OCI-LY1 (cell line): ENCODE results near the gene SH3BP5.

Source experiments
- EZH2 ChIP-seq: fragments of 200-600 bp; sonication (generic), shearing (Covaris generic); IDR thresholded peaks from 2 replicates; pipeline ENCODE4 v1.8.0; 2017; ENCODE audit warnings: borderline replicate concordance, mixed run types, mild to moderate bottlenecking, antibody characterized with exemption, low read length, moderate library complexity, mixed read lengths
- TF ChIP-seq, protein P1 (sequence below): fragments of 200-600 bp; sonication (generic), shearing (Covaris generic); IDR thresholded peaks from 2 replicates; pipeline ENCODE4 v1.5.1; 2017; ENCODE audit warnings: mild to moderate bottlenecking, antibody characterized with exemption, low read length, moderate library complexity, mixed read lengths

GRCh38 chr3:15350141-15350540, 17.8 kb upstream of the SH3BP5 start:
- TF ChIP-seq, protein P1, sequence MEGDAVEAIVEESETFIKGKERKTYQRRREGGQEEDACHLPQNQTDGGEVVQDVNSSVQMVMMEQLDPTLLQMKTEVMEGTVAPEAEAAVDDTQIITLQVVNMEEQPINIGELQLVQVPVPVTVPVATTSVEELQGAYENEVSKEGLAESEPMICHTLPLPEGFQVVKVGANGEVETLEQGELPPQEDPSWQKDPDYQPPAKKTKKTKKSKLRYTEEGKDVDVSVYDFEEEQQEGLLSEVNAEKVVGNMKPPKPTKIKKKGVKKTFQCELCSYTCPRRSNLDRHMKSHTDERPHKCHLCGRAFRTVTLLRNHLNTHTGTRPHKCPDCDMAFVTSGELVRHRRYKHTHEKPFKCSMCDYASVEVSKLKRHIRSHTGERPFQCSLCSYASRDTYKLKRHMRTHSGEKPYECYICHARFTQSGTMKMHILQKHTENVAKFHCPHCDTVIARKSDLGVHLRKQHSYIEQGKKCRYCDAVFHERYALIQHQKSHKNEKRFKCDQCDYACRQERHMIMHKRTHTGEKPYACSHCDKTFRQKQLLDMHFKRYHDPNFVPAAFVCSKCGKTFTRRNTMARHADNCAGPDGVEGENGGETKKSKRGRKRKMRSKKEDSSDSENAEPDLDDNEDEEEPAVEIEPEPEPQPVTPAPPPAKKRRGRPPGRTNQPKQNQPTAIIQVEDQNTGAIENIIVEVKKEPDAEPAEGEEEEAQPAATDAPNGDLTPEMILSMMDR: no peak
- TF ChIP-seq EZH2: no peak
